Transverse colon (tissue), 4 donors: ENCODE measurements around the gene LGR6.

Experiments
- CTCF ChIP-seq, 5 experiments: fragments of 200-600 bp in 3 of 5; fragments of 450-650 bp in 2 of 5; sonication (generic) in 3 of 5; IDR thresholded peaks; 1 replicate in 2 of 5; 2 replicates in 3 of 5; pipeline ENCODE4 v1.5.1; 2016 to 2017; ENCODE audit warnings: antibody characterized with exemption in 5 of 5, inconsistent platforms in 3 of 5, mild to moderate bottlenecking in 2 of 5, moderate library complexity in 1 of 5
- EP300 ChIP-seq: sonication (generic); formaldehyde crosslinking; IDR thresholded peaks from one replicate; pipeline ENCODE4 v1.6.1; 2017; ENCODE audit warnings: antibody characterized with exemption, low read depth
- POLR2A ChIP-seq: fragments of 450-650 bp; IDR thresholded peaks from one replicate; pipeline ENCODE4 v1.6.1; 2016; ENCODE audit warnings: antibody characterized with exemption, mild to moderate bottlenecking, moderate library complexity
- POLR2AphosphoS5 ChIP-seq, 3 donors: sonication (generic); formaldehyde crosslinking; IDR thresholded peaks; one replicate each; pipeline ENCODE4 v1.6.1; 2016; ENCODE audit warnings: antibody characterized with exemption in 3 of 3

GRCh38 chr1:202288177-202288576 is 94.6 kb downstream of the LGR6 start:
- TF ChIP-seq CTCF (IDR thresholded peaks at IDR 0.05), result no peak
- TF ChIP-seq POLR2AphosphoS5 (IDR thresholded peaks at IDR 0.05), result no peak
- no peak for TF ChIP-seq POLR2A
- no peak for TF ChIP-seq EP300
